ENCODE measurements around the gene CACNA1B.

Gene CACNA1B

GRCh38 chr9:137875846-137876245, 1.7 kb upstream of the CACNA1B start:
- Histone ChIP-seq H3K9me3 (replicated peaks in 1 of 11) (peaks cover 9 to 24% (median 16%) of the 10 kb centered on the region in 11 experiments; a peak in 18 of 22 replicates), H4K20me1 (peaks cover 0 to 12% (median 0%) of the 10 kb centered on the region in 11 experiments; a peak in 3 of 22 replicates), H3K9ac (no peak overlapping the region), H3K4me3 (no peak overlapping the region), H3K27me3 (no peaks in the 10 kb centered on the region), H3K4me2 (no peak overlapping the region), H3K27ac (no peak overlapping the region), H3K36me3 (no peaks in the 10 kb centered on the region), H3K4me1 (peaks cover 0 to 5% (median 2%) of the 10 kb centered on the region in 10 experiments; a peak in 8 of 20 replicates)
- TF ChIP-seq Cebpa-rat (IDR thresholded peaks at IDR 0.05), result no peak

GRCh38 chr9:137876269-137876668, 1.3 kb upstream of the CACNA1B start:
- Histone ChIP-seq H3K9ac (no peak overlapping the region), H3K9me3 (replicated peaks in 1 of 11) (peaks cover 9 to 24% (median 16%) of the 10 kb centered on the region in 11 experiments; a peak in 18 of 22 replicates), H3K27ac (no peak overlapping the region), H3K4me3 (no peak overlapping the region), H3K4me2 (no peak overlapping the region), H4K20me1 (peaks cover 0 to 16% (median 0%) of the 10 kb centered on the region in 11 experiments; a peak in 4 of 22 replicates), H3K4me1 (peaks cover 0 to 9% (median 7%) of the 10 kb centered on the region in 10 experiments; a peak in 9 of 20 replicates), H3K36me3 (no peaks in the 10 kb centered on the region), H3K27me3 (no peaks in the 10 kb centered on the region)
- TF ChIP-seq Cebpa-rat (IDR thresholded peaks at IDR 0.05), result no peak

DNA sequence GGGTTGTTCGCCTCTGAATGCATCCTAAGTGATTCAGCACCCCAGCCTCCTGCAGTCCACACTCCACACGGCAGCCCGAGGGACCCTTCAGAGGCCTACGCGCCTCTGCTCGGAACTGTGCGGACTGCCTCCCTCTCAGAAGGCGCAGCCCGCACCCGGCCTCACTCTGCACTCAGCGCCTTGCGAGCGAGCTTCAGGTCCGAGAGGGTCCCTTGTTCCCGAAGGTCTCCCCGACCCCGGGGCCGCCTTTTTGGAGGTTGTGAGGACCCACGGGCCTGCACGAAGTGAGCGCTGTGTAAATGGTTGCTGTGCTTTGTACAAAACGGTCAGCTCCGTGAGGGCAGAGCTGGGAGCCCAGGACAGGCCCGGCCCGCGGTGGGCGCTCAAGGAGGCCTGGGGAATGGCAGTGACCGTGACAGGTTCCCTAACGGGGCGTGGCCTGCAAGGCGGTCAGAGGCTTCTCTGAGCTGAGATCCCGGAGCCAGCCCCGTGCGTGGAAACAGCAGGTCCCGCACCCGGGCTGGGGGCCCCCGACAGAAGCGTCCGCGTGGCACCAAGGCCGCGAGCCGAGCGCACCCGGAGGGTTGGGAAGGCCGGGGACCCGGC, 698 bp upstream of the CACNA1B start:
- TF ChIP-seq Cebpa-rat (IDR thresholded peaks at IDR 0.05), result no peak
- Histone ChIP-seq H3K4me1 (peaks cover 0 to 10% (median 8%) of the 10 kb centered on the region in 10 experiments; a peak in 9 of 20 replicates), H3K4me3 (no peak overlapping the region), H3K4me2 (no peak overlapping the region), H3K27ac (no peak overlapping the region), H4K20me1 (peaks cover 0 to 22% (median 0%) of the 10 kb centered on the region in 11 experiments; a peak in 5 of 22 replicates), H3K9ac (no peak overlapping the region), H3K36me3 (no peaks in the 10 kb centered on the region), H3K9me3 (replicated peaks in 1 of 11) (peaks cover 9 to 24% (median 16%) of the 10 kb centered on the region in 11 experiments; a peak in 18 of 22 replicates), H3K27me3 (no peaks in the 10 kb centered on the region)

- peaks cover 9 to 24% (median 16%) of the 10 kb centered on the region in 11 experiments; a peak in 18 of 22 replicates for H3K9me3 ChIP-seq (replicated peaks in 1 of 11)
- H3K36me3 ChIP-seq, result no peaks in the 10 kb centered on the region
- H3K27ac ChIP-seq, result no peak overlapping the region
- no peak overlapping the region for H3K4me3 ChIP-seq
- no peaks in the 10 kb centered on the region for H3K27me3 ChIP-seq
- H3K4me1 ChIP-seq, result peaks cover 0 to 10% (median 8%) of the 10 kb centered on the region in 10 experiments; a peak in 9 of 20 replicates
- TF ChIP-seq Cebpa-rat (IDR thresholded peaks at IDR 0.05), result no peak
- H3K4me2 ChIP-seq, result no peak overlapping the region
- peaks cover 0 to 31% (median 0%) of the 10 kb centered on the region in 11 experiments; a peak in 5 of 22 replicates for H4K20me1 ChIP-seq
- H3K9ac ChIP-seq, result no peak overlapping the region
These were observed 762 bp downstream of the CACNA1B start for GRCh38 chr9:137878146-137878941.

DNA sequence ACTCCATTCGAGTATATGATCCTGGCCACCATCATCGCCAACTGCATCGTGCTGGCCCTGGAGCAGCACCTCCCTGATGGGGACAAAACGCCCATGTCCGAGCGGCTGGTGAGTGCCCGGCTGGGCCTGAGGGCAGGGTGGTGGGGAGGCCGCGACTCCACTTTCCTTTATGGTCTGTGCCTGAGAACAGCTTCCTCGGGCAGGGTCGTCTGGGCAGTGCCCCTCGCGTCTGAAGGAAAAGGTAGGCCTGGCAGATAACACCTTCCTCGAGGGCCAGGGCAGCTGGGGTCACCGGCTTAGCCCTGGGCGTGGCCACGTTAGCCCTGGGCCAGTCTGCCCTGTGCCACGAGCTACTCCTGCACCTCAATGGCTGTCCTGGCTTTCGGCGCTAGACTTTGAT, 1.5 kb downstream of the CACNA1B start:
- H3K9me3 ChIP-seq (replicated peaks in 1 of 11), result peaks cover 9 to 24% (median 16%) of the 10 kb centered on the region in 11 experiments; a peak in 18 of 22 replicates
- H3K36me3 ChIP-seq, result no peaks in the 10 kb centered on the region
- no peak for TF ChIP-seq Cebpa-rat (IDR thresholded peaks at IDR 0.05)
- no peak overlapping the region for H3K4me3 ChIP-seq
- H3K9ac ChIP-seq, result no peak overlapping the region
- no peaks in the 10 kb centered on the region for H3K27me3 ChIP-seq
- peaks cover 0 to 31% (median 0%) of the 10 kb centered on the region in 11 experiments; a peak in 5 of 22 replicates for H4K20me1 ChIP-seq
- no peak overlapping the region for H3K4me2 ChIP-seq
- H3K4me1 ChIP-seq, result peaks cover 0 to 10% (median 8%) of the 10 kb centered on the region in 10 experiments; a peak in 9 of 20 replicates
- no peak overlapping the region for H3K27ac ChIP-seq

DNA sequence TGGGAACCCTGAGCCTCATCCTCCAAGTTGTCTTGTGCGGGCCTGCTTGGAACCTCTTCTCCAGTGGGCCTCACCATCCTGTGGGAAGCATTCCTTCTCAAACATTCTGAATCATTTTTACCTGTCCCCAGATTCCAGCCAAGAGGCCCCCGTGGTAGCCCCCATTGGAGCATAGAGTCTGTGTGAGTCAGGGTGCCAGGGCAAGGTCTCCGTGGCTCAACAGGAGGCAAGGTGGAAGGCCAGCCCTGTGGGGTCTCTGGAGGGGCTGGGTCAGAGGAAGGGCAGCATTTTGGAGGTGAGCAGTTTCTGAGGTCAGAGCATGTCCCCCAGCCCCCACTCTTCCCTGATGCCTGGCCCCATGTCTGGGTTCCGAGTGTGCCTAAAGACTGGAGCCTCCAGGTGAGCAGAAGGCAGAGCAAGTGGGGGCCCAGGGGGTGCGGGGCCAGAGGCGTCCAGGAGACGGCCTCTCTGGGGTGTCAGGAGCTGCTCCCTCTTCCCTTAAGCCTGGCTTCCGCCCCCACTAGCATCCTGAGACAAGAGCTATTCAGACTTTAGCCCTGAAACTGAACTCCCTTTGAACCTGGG, 2.1 kb downstream of the CACNA1B start:
- Histone ChIP-seq H3K27me3 (no peaks in the 10 kb centered on the region), H3K36me3 (no peaks in the 10 kb centered on the region), H3K4me1 (peaks cover 0 to 10% (median 8%) of the 10 kb centered on the region in 10 experiments; a peak in 9 of 20 replicates), H3K9me3 (replicated peaks in 1 of 11) (peaks cover 9 to 24% (median 16%) of the 10 kb centered on the region in 11 experiments; a peak in 18 of 22 replicates), H4K20me1 (peaks cover 0 to 31% (median 0%) of the 10 kb centered on the region in 11 experiments; a peak in 5 of 22 replicates), H3K9ac (no peak overlapping the region), H3K4me3 (no peak overlapping the region), H3K27ac (no peak overlapping the region), H3K4me2 (no peak overlapping the region)
- no peak for TF ChIP-seq Cebpa-rat (IDR thresholded peaks at IDR 0.05)

DNA sequence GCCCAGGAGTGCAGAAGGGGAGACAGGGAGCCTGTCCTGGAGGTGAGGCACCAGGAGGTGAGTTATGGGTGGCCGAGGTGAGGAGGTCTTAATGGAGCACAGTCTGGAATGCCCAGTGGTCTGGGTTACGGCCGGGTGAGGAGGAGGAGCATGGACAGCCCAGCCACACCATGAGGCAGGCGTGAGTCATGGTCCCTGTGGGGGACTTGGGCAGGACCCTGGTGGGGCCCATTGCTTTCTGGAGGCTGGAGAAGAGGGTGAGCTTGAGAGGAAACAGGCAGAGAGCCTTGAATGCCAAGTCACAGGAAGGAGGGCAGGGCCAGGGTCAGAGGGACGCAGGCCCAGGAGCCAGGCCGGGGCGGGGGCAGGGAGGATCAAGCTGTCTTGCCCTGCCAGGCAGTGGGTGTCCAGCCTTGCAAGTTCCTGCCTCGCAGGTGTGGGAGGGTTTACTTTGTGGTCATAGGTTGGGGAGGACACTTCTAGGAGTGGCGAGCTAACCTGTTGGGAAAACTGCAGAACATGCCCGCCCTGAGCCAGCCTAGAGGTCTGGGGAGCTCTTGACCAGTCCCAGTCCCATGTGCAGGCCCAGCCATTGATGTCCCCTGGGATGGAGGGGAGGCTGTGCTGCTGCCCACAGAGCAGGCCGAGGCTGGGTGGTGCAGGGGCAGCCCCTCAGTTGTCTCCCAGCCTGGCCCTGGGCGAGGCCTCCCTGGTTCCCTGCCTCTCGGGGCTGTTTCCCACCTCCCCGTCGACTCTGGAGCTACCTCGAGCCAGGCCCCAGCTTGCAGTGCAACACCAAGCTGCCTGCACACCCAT, 2.8 kb downstream of the CACNA1B start:
- no peaks in the 10 kb centered on the region for H3K36me3 ChIP-seq
- no peak overlapping the region for H3K4me3 ChIP-seq
- H3K4me1 ChIP-seq, result peaks cover 0 to 10% (median 8%) of the 10 kb centered on the region in 10 experiments; a peak in 9 of 20 replicates
- peaks cover 9 to 24% (median 16%) of the 10 kb centered on the region in 11 experiments; a peak in 18 of 22 replicates for H3K9me3 ChIP-seq (replicated peaks in 1 of 11)
- no peak overlapping the region for H3K27ac ChIP-seq
- H3K27me3 ChIP-seq, result no peaks in the 10 kb centered on the region
- peak overlapping the region in 4 of 11 experiments; percentile 11 to 36 (median 23); a peak in 3 of 22 replicates for H3K4me2 ChIP-seq
- H3K9ac ChIP-seq, result no peak overlapping the region
- TF ChIP-seq Cebpa-rat (IDR thresholded peaks at IDR 0.05), result no peak
- H4K20me1 ChIP-seq, result peaks cover 0 to 31% (median 0%) of the 10 kb centered on the region in 11 experiments; a peak in 5 of 22 replicates

DNA sequence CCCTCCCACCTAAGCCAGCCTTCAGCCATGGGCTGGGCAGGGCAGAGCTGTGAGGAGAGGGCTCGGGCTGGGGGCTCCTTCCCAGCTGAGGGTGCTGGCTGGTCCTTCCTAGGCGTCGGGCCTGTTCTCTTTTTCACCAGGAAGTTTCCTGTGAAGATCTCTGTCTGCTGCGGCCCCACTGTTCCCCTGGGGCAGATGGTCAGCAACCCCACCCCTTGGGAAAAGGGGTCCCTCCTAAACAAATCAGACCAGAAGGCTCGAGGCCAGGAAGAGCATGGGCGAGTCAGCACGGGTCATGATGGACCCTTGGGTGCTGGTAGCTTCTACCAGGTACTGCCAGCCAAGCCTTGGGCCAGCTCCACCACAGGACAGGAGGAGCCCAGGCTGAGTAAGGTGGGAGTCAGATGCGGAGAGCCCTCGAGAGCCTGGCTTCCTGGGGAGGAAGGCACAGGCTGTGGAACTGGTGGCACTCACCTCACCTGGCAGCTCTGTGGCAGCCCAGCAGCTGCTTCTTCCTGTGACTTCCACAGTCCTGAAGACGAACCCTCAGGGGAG, 3.5 kb downstream of the CACNA1B start:
- H3K27ac ChIP-seq, result no peak overlapping the region
- peaks cover 0 to 10% (median 8%) of the 10 kb centered on the region in 10 experiments; a peak in 9 of 20 replicates for H3K4me1 ChIP-seq
- peaks cover 0 to 31% (median 0%) of the 10 kb centered on the region in 11 experiments; a peak in 5 of 22 replicates for H4K20me1 ChIP-seq
- no peak overlapping the region for H3K9ac ChIP-seq
- H3K9me3 ChIP-seq (replicated peaks in 1 of 11), result peaks cover 9 to 24% (median 16%) of the 10 kb centered on the region in 11 experiments; a peak in 18 of 22 replicates
- no peak overlapping the region for H3K4me3 ChIP-seq
- no peaks in the 10 kb centered on the region for H3K36me3 ChIP-seq
- H3K27me3 ChIP-seq, result no peaks in the 10 kb centered on the region
- no peak for TF ChIP-seq Cebpa-rat (IDR thresholded peaks at IDR 0.05)
- peak overlapping the region in 4 of 11 experiments; percentile 11 to 36 (median 23); a peak in 3 of 22 replicates for H3K4me2 ChIP-seq

Measured in BLaER1 treated with 17β-estradiol and CSF1 and Interleukin-3, amounts not matched to agents 10 nM and 100 nM (cell line).